ENCODE data around the gene TTYH3.
A peak's percentile ranks its signal among the peaks of the same experiment; 100 is the strongest.

Gene TTYH3

DNA sequence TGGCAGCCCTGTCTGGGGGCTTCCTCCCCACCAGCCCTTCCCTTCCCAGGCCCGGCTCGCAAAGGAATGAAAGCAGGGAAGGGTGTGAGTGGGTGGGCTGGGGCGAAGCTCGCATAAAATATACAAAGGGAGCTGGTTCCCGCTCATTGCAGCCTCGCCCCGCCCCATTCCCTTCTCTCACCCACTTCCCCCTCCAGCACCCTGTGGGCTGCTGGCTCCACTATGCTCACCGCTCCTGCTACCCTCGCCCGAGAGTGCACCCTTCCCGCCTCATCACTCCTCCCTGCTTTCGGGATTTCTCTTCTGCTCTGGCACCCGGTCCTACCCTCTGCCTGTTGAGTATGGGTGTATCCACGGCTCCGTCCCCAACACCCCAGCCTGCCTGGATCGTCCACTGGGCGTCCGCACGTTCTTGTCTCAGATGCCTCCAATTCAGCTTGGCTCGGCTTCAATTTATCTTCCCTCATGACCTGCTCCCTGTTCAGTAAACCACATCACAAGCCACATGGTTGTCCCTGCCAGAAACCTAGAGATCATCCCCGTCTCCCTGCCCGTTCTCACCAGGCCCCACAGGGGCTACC, 14.4 kb upstream of the TTYH3 start:
- DNase-seq: no peak

DNA sequence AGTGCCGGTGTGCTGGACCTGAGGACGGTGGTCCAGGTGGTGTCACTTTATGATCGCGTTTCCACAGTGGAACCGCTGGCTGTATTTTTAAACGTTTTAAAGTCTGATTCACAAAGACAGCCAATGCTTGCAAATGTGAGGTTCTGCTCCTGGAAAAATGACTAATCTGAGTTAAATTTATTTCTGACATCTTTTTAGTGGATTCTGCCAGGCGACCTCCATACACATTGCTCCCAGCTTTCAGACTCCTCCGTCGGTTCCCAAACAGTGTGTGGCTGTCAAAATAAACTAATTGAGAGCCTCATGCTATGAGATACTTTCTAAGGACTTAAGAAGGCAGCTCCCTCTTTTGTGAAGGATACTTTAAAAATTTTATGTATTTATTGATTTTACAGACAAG, 12.7 kb upstream of the TTYH3 start:
- no peak for DNase-seq

DNA sequence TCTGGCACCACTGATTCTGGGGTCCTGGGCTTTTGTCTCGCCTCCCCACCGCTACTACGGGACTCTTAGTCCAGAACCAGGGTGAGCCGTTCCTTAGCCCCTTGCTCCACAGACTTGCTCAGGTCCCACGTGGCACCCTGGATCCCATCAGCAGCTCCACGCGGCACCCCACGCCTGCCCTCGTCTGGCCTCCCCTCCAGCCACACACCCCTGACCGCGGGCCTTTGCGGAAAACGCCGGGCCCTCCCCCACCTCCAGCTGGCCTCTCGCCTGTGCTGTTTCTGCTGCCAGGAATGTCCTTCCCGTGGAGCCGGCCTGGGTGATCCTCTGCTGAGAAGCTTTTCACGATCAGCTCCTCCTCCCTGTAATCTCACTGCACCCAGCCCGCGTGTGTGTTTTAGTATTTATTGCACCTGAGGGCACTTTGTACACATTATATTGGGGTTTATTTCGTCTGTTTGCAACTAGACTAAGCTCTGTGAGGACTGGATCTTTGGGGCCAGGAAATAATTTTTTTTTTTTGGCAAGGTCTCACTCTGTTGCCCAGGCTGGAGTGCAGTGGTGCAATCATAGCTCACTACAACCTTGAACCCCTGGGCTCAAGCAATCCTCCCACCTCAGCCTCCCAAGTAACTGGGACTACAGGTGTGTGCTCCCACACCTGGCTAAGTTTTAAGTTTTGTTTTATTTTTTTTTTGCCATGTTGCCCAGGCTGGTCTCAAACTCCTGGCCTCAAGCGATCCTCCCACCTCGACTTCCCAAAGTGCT, 10.5 kb upstream of the TTYH3 start:
- DNase-seq: no peak

DNA sequence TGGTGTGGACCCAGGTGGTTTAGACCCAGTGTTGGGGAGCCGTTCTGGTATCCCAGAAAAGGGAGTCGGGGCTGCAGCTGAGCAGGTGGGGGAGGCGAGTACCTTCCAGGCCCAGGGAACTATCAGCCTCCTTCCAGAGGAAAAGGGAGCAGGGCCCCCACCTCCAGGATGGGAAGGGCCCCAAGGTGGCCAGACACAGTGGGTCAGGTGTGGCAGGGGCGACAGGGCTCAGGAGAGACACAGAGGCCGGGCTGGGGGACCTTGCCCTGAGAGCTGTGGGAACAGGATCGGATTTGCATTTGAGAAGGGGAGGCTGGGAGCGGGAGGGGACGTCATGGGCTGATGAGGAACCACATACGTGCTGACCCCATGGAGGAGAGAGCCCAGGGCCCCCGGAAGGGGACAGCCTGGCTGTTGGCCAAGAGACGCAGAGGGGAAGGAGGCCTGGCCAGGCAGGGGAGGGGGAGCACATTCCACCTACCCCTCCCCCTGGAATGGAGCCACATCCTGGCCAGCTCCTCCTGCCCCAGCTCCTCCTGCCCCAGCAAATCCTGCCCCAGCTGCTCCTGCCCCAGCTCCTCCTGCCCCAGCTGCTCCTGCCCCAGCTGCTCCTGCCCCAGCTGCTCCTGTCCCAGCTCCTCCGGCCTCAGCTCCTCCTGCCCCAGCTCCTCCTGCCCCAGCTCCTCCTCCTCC, 9.7 kb upstream of the TTYH3 start:
- DNase-seq: no peak

DNA sequence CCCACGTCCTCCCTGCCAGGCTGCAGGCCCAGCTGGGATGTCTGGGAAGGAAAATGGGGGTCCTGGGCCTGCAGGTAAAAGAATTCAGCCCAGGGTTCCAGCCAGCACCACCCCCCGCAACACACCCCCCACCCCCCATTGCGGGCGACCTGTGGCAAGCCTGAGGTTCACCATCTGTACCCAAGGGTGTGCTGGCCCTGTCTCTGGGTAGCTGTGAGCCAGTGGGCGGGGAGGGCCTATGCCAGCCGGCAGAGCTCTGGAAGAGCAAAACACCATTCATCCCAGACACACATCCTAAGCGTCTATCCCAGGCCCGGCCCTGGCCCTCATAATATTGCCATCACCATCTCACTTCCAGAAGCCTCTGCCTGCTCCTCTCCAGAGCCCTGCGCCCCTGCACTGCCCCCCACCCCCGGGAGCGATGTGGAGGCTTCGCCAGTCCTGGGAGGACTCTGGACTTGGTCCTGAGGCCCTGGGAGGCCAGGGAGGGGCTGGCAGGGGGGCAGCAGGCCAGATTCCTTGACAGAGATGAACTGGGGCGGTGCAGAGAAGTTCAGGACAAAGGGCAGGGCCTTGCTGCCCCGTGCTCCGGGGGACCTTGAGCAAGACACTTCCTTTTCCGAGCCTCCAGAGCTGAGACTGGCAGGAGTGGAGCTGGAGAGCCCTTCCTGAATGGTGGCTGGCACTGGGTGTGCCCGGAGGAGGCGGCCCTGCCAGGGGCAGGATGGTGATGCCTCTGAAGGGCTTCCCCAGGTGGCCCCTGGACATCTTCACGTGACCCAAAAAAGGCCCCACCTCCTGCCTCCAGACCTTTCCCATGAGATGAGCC, 8.7 kb upstream of the TTYH3 start:
- no peak for DNase-seq

DNA sequence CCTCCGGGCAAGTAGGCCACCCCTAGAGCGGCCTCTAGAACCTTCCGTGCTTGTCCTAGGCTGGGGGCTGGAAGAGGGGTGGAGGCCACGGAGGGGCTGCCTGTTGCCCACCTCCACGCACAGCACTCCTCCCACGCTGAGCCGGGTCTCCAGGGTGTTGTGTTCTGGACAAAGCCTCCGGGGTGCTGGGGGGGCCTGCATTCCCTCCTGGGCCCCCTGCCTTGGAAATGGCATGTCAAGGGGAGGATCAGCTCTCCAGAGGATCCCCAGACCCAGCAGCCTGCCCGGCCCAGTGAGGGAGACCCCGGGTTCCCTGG, 8.1 kb upstream of the TTYH3 start:
- DNase-seq: no peak

DNA sequence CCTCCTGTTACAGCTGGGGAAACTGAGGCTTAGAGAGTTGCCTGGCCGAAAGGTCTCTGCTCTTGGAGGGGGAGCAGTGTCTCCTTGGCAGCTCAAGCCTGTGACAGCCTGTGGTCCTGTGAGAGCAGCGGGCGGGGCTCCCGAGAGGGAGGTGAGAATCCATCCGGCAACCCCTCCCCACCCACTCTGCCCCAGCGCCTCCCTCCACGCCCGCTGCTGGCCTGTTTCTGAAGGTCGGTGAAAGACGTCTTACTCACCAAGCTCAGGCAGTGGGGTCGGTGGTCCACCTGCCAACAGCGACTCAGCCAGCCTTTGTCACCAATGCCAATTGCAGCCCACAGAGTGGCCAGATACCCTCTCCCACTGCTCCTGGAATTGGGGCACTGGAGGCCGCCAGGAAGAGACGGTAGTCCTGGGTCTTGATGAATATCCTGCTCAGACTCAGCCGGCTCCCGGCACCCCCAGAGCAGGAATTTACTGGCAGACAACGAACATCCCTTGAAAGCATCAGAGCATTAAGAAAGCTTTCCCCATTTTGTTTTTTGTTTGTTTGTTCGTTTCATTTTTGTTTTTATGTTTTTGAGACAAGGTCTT, 7.4 kb upstream of the TTYH3 start:
- no peak for DNase-seq

DNA sequence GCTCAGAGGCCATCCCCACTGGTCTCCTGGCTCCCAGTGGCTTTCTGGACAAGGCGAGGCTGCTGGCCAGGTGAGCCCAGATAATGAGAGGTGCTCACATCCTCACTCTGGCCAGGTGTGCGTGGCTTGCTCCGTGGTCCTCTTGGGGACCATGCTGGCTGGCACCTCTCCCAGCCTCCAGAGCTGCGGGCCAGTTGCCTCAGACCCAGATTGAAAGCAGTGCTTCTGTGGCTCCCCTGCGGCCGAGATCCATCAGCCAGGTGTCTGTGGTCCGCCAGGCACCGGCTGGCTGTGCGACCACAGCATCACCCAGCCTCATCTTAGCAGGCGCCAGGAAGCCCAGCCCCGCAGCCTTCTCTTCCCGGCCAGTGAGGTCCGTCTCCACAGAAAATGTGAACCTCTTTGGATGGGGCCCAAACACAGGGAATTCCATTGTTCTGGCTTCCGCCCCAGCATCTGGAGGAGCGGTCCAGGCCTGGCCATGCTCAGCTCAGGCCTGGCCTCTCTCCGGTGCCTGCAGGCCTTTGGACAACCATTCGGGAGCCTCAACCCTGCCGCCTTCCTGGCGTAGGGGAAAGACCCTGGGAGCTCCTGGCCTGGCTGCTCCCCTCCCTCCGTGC, 5.2 kb upstream of the TTYH3 start:
- DNase-seq: no peak

DNA sequence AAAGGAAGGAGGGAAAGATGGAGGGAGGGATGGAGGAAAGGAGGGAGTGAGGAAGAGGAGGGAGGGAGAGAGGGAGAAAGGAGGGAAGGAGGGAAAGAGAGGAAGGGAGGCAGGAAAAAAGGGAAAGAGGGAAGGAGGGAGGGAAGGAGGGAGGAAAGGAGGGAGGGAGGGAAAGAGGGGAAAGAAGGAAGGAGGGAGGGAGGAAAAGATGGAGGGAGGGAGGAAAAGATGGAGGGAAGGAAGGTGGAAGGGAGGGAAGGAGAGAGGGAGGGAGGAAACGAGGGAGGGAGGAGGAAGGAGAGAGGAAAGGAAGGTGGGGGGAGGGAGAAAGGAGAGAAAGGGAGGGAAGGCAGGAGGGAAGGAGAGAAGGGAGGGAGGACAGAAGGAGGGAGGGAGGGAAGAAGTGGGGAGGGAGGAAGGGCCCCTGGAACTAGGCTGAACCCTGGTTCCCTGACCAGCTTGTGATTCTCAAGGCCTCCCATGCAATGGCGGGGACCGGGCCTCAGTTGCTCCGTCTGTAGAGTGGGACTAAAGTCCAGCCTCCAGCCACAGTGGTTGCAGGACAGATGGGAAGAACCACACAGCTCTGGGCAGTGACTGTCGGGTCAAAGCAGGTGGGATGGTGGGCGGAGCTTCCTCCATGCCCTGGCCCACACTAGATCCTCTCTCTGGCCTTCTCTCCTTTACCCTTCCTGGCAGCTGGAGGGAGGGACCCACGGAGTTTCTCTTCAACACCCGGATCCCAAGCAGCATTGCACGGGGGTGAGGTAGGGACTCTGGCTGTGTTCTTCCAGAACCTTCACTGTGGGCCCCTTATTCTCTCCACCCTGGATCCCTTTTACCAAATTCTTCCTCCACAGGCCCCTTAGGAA, 4.3 kb upstream of the TTYH3 start:
- DNase-seq: no peak

DNA sequence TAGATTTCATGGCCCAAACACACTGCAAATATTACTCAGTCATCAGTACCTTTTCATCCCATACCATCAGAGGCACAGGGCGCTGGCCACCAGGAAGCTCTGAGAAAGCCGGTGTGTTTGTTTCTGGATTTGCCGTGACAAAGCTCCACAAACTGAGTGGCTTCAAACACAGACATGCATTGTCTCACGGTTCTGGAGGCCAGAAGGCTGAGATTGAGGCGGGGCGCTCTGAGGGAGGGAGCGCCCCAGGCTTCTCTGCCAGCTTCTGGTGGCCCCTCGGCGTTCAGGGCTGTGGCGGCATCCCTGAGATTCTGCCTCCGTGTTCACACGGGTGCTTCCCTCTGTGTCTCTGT, 3.7 kb upstream of the TTYH3 start:
- DNase-seq: no peak

DNA sequence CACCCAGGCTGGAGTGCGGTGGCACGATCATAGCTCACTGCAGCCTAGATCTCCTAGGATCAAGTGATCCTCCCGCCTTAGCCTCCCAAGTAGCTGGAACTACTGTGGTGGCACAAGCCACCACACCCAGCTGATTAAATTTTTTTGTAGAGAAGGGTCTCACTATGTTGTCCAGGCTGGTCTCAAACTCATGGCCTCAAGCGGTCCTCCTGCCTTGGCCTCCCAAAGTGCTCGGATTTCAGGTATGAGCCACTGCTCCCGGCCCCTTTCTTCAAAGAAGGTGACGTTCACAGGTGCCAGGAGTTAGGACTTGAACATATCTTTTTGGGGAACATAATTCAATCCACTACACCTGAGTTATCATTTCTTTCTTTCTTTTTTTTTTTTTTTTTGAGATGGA, 2.9 kb upstream of the TTYH3 start:
- DNase-seq: no peak

DNA sequence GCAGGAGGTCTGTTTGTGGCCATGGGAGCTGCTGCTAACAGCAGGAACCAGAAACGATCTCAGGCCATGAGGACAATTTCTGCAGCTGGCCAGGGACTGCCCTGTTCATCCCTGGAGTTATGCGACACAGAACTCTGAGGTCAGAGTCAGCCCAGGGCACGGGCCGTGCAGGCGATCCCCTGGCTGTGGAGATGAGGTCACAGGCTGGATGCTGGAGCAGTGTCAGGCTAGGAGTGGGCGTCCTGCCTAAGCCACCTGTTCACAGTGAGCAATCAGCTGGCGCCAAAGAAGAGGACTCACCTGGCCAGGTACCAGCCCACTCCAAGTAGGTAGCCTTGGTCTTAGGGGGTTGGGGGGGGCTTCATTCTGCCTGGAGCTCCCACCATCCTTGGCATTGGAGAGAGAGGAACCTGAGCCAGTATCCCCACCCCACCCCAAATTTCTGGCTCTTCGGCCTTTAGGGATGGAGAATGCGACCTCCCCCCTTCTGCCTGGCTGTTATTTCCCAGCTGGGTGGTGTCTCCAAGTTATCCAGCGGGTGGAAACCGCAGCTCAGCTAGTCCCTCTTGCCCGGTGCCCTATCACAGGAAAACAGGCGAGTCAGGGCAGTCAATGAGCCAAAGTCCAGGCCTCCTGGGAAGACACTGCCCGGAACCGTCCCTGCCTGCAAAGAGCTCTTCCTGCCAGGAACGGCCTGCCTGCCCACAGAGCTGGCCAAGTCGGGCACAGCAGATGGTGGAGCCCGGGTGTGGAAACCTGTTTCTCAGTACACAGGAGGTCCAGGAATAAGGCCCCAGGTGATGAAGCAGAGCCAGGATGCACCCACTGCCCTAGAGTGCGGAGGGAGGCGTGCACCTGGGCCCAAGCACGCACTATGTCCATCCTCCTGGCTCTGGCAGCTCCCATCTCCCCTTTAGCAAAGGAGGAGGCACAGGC, 1.8 kb upstream of the TTYH3 start:
- no peak for DNase-seq

DNA sequence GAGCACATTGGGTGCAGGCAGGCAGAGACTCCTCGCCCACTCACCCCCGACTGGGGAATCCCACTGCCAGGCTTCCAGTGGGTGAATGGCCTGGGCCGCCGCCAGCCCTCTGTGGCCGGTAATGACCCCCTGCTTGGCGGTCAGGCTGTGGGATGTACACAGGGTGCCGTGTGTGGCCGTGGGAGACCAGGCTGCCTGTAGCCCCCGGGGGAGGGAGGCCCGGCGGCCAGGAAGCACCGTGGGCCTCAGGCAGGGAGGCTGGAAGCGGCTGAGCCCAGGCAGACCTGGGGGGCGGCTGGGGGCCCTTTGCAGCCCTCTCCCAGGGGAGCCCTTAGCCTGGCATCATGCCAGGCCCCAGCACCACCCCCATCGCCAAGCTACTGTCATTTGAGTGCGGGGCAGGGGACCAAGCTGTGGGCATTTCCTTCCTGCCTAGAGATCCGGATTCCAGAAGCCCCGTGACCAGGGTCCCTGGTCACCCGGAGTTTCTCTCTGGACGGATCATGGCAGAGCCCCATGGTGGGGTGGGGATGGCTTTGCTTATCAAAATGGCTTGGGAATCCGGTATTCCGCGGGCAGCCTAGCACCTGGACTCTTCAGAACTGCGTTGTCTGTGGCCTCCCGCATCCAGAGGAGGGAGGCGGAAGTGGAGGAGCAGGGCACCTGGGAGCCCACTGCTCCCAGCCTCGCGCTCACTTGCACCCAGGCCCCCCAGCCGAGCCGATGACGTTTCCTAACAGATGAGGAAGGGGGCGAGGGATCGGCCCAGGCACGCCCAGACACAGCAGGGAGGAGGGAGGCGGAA, 1.1 kb downstream of the TTYH3 start:
- no peak for DNase-seq

DNA sequence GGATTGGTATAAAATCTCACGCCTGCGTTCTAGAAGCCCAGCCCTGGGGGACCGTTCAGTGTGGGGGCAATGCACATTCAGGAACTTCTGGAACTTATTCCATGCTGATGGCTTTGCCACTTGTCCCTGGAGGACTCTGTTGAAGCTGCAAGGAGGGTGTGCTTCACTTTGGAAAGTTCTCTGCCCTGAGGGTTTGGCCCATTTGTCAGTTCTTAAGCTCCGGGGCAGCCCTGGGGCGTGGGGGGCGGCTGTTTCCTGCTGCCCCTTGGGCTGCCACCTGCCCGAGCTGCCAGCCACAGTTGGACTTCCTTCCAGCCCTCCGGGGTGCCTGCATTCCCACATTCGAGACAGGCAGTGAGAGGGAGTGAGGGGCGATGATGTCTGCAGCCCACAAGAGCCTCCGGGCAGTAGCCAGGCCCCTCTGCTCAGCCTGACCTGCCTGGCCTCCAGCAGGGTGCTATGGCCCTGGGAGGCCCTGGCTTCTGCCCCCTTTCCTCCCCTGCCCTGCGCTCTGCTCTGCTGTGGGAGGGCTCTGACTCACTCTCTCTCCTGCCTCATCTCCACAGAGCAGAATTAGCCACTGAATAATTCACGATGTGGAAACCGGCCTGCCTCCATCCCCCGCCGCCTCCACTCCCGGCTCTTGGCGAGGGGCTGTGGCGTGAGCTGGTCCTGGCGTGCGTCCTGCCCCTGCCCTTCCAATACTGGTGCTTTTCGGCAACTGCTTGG, 1.9 kb downstream of the TTYH3 start:
- peak; percentile 6 for DNase-seq

DNA sequence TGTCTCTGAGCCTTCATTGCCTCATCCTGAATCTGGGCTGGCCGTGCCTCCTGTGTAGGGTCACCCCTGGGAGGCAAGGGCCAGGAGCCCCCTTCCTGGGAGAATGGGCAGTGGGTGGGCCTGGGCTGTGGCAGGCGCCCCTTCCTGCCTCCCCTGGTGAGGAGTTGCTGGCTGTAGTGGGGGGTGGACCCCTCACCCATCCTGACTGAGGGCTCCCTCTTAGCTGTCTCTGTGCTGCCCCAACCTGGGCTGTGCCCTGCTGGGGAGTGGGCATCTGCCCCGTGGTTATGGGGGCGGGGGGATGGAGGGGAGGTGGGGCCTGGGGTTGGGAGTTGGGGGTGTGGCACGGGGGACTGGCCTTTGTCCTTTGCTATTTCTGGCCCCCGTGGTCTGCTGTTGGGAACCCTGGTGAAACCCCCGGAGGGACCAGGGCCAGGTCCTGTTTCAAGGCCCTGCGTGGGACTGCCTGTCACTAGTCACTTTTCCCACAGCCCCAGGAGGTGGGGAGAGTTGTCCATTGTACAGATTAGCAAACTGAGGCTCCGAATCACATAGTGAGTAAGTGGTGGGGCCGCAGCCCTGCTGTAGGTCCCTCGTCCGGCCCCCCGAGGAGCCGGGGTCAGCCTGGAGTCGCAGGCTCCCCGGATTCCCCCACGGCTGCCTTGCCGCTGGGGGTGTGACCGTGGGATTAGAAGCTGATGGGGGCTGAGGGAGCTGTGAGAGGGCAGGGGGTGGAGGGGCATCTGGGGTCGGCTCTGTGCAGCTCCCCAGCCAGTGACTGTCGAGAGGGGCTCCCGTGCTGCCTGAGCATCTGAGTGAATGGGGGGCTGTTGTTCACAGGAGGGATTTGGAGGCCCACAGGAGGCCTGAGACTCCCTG, 2.7 kb downstream of the TTYH3 start:
- no peak for DNase-seq

DNA sequence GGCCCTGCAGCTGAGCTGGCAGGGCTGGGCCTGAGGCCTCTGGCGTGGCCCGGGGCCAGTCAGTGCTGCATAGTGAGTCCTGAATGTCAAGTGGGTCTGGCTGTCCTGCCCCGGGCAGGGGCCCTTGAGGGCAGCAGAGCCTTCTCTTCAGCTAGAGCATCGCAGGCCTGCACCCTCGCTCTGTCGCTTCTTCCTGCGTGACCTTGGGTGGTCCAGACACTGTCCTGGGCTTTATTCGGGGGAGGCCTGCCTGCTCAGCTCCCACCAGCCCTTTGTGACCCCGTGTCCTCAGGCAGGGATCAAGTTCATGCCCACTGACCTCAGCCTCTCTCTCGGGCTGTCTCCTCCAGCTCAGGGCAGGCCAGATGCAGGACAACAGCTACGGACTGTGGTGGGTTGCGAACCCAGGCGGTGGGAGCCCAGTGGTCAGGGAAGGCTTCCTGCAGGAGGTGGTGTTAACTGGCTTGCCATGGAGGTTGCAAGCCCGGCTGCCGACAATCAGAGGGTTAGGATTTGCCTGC, 3.4 kb downstream of the TTYH3 start:
- DNase-seq: no peak

DNA sequence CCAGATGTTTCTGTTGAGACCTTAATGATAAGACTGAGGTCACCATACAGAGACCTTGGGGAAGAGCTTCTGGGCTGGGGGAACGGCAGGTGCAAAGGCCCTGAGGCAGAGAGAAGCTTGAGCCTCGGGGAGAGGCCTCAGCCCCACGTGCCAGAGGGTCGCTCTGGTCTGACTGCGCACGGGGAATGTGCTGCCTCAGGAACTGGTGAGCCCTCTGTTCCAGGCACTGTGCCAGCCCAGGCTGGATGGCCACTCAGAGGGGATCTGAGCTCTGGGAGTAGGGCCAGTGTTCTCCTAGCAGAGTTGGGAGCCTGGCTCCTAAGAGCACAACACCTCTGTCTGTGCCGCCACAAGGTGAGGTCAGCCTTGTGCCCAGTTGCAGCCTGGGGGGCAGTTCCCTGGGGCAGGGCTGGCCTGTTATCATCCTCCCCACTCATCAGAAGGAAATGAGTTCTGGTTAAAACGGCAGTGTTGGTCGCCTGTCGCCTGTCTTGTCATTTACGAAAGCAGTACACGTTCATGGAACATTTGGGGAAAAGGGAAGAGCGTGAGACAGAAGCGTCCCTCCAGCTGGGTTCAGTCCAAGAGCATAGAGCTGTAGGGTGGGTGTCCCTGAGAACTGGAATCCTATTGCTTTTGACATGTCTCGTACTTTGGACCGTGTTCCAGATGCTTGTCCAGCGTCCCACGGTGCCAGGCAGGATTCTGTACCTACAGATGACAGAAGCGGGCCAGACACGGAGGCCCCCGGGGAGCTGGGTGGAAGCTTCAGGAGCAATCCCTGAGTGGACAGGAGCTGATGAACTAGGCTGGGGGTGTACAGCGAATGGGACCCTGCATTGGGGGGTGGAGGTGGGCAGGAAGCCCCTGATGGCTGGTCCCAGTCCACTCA, 4.3 kb downstream of the TTYH3 start:
- no peak for DNase-seq

Data from OCI-M1 (cell line).